IMR-90 (cell line): Measurements from ENCODE around the gene SLC7A6OS.

Experiments
- BHLHE40 ChIP-seq: fragments of 150-350 bp; IDR thresholded peaks from 2 replicates; pipeline ENCODE4 v1.6.1; 2016; ENCODE audit warnings: mild to moderate bottlenecking, low read depth, low read length
- CEBPB ChIP-seq: IDR thresholded peaks from 2 replicates; pipeline ENCODE4 v1.6.1; 2012; ENCODE audit warnings: low read depth, low read length, improper control_type of control experiment
- CTCF ChIP-seq: conservative IDR thresholded peaks from 2 replicates; pipeline ENCODE4 v1.5.1; 2012; ENCODE audit warnings: mild to moderate bottlenecking, low read depth, low read length, improper control_type of control experiment
- MAFK ChIP-seq: IDR thresholded peaks from 2 replicates; pipeline ENCODE4 v1.6.1; 2012; ENCODE audit warnings: low read depth, low read length, improper control_type of control experiment
- MAZ ChIP-seq: IDR thresholded peaks from 2 replicates; pipeline ENCODE4 v1.6.1; 2012; ENCODE audit warnings: low read depth, mild to moderate bottlenecking, low read length, improper control_type of control experiment, moderate library complexity, borderline replicate concordance
- MXI1 ChIP-seq: IDR thresholded peaks from 2 replicates; pipeline ENCODE4 v1.6.1; 2012; ENCODE audit warnings: low read depth, mild to moderate bottlenecking, low read length, moderate library complexity, borderline replicate concordance
- NFE2L2 ChIP-seq: fragments of 150-350 bp; IDR thresholded peaks from 2 replicates; pipeline ENCODE4 v1.6.1; 2016; ENCODE audit warnings: low read depth, mild to moderate bottlenecking, low read length
- POLR2A ChIP-seq: IDR thresholded peaks from 2 replicates; pipeline ENCODE4 v1.6.1; 2012; ENCODE audit warnings: mild to moderate bottlenecking, low read depth, low read length
- RAD21 ChIP-seq: IDR thresholded peaks from 2 replicates; pipeline ENCODE4 v1.6.1; 2012; ENCODE audit warnings: low read length, improper control_type of control experiment
- RCOR1 ChIP-seq: IDR thresholded peaks from 2 replicates; pipeline ENCODE4 v1.6.1; 2012; ENCODE audit warnings: mild to moderate bottlenecking, low read length, improper control_type of control experiment; ENCODE audit not compliant: insufficient replicate concordance
- RFX5 ChIP-seq: IDR thresholded peaks from 2 replicates; pipeline ENCODE4 v1.8.0; 2012; ENCODE audit warnings: low read depth, mild to moderate bottlenecking, low read length, moderate library complexity
- SMC3 ChIP-seq: fragments of 150-350 bp; IDR thresholded peaks from 2 replicates; pipeline ENCODE4 v1.6.1; 2016; ENCODE audit warnings: low read depth, mild to moderate bottlenecking, antibody characterized with exemption, low read length, moderate library complexity
- USF2 ChIP-seq: fragments of 150-350 bp; IDR thresholded peaks from 2 replicates; pipeline ENCODE4 v1.6.1; 2017; ENCODE audit warnings: mild to moderate bottlenecking, antibody characterized with exemption, low read length, low read depth

DNA sequence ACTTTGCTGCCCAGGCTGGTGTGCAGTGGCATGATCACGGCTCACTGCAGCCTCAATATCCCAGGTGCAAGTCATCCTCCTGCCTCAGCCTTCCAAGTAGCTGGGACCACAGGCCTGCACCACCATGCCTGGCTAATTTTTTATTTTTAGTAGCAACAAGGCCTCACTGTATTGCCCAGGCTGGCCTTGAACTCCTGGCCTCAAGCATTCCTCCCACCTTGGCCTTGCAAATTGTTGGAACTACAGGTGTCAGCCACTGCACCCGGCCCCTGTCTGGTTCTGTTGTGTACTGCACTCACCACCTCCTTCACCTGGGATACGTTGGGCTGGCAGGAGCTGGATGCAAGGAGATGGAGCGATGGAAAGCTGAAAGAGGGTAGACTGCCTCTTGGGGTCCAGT lies 57.0 kb downstream of the SLC7A6OS start:
- TF ChIP-seq POLR2A (no peak), CTCF (no peak), RFX5 (no peak), MXI1 (no peak), USF2 (no peak), SMC3 (no peak), RAD21 (no peak), MAZ (no peak), BHLHE40 (no peak), RCOR1 (no peak), MAFK (no peak), CEBPB (no peak), NFE2L2 (no peak)
